Measurements from ENCODE around the gene GLYAT.

GLYAT gene

GRCh38 chr11:58739725-58740430 is 8.1 kb upstream of the GLYAT start:
- H3K27ac ChIP-seq (replicated peaks), result no peak overlapping the region
- DNase-seq (ENCODE audit: low read depth in 1 of 2, low spot score in 1 of 2), result no peak
- TF ChIP-seq REST (IDR thresholded peaks at IDR 0.05; ENCODE audit: insufficient replicate concordance, low read depth) (no peak), GABPA (IDR thresholded peaks at IDR 0.05; ENCODE audit: low read depth) (no peak), SPI1 (IDR thresholded peaks at IDR 0.05; ENCODE audit: borderline replicate concordance, low read depth) (no peak), CTCF (IDR thresholded peaks at IDR 0.05; ENCODE audit: insufficient read depth, low read length) (no peak), POLR2AphosphoS5 (IDR thresholded peaks at IDR 0.05; ENCODE audit: low read depth) (no peak)
- no peak overlapping the region for H3K4me3 ChIP-seq (replicated peaks; ENCODE audit: insufficient read depth, low read length)
- H3K27me3 ChIP-seq (ENCODE audit: insufficient read depth, poor library complexity, severe bottlenecking), result no peaks in the 10 kb centered on the region

GRCh38 chr11:58734681-58735490 is 3.1 kb upstream of the GLYAT start:
- no peak overlapping the region for H3K27ac ChIP-seq (replicated peaks)
- TF ChIP-seq SPI1 (IDR thresholded peaks at IDR 0.05; ENCODE audit: borderline replicate concordance, low read depth) (no peak), GABPA (IDR thresholded peaks at IDR 0.05; ENCODE audit: low read depth) (no peak), POLR2AphosphoS5 (IDR thresholded peaks at IDR 0.05; ENCODE audit: low read depth) (no peak), CTCF (IDR thresholded peaks at IDR 0.05; ENCODE audit: insufficient read depth, low read length) (no peak), REST (IDR thresholded peaks at IDR 0.05; ENCODE audit: insufficient replicate concordance, low read depth) (no peak)
- no peak for DNase-seq (ENCODE audit: low read depth in 1 of 2, low spot score in 1 of 2)
- no peaks in the 10 kb centered on the region for H3K27me3 ChIP-seq (ENCODE audit: insufficient read depth, poor library complexity, severe bottlenecking)
- H3K4me3 ChIP-seq (replicated peaks; ENCODE audit: insufficient read depth, low read length), result no peak overlapping the region

GRCh38 chr11:58730507-58731089 is 1.1 kb downstream of the GLYAT start:
- no peak overlapping the region for H3K27ac ChIP-seq (replicated peaks)
- no peak for TF ChIP-seq SPI1 (IDR thresholded peaks at IDR 0.05; ENCODE audit: borderline replicate concordance, low read depth)
- TF ChIP-seq POLR2AphosphoS5 (IDR thresholded peaks at IDR 0.05; ENCODE audit: low read depth), result no peak
- TF ChIP-seq GABPA (IDR thresholded peaks at IDR 0.05; ENCODE audit: low read depth), result no peak
- TF ChIP-seq REST (IDR thresholded peaks at IDR 0.05; ENCODE audit: insufficient replicate concordance, low read depth), result no peak
- no peak overlapping the region for H3K4me3 ChIP-seq (replicated peaks; ENCODE audit: insufficient read depth, low read length)
- no peak for DNase-seq (ENCODE audit: low read depth in 1 of 2, low spot score in 1 of 2)
- no peaks in the 10 kb centered on the region for H3K27me3 ChIP-seq (ENCODE audit: insufficient read depth, poor library complexity, severe bottlenecking)
